ENCODE results near the gene TRPV6.

The TRPV6 gene

GRCh38 chr7:142933092-142933475 lies 47.5 kb upstream of the TRPV6 start:
- no peaks in the 10 kb centered on the region for H3K9me2 ChIP-seq (replicated peaks; ENCODE audit: insufficient read depth, low read length)
- H3K36me3 ChIP-seq (ENCODE audit: low read length): no peaks in the 10 kb centered on the region
- H3F3A ChIP-seq (ENCODE audit: insufficient read depth): no peaks in the 10 kb centered on the region
- no peak overlapping the region for H3K4me3 ChIP-seq (ENCODE audit: insufficient read depth, low read length, poor library complexity, severe bottlenecking)
- H4K20me1 ChIP-seq (ENCODE audit: low read depth, low read length): no peaks in the 10 kb centered on the region
- H3K27me3 ChIP-seq (ENCODE audit: low read length): no peaks in the 10 kb centered on the region
- H3K9me3 ChIP-seq (ENCODE audit: insufficient read depth, low read length): no peaks in the 10 kb centered on the region
- no peak overlapping the region for H3K27ac ChIP-seq (ENCODE audit: low read depth, low read length)
- H2AFZ ChIP-seq (ENCODE audit: low read depth, low read length, severe bottlenecking): no peak overlapping the region
- no peak overlapping the region for H3K9ac ChIP-seq (ENCODE audit: low read length)
- no peak for TF ChIP-seq EZH2phosphoT487 (conservative IDR thresholded peaks at IDR 0.05; ENCODE audit: low read length)
- TF ChIP-seq, protein P1, sequence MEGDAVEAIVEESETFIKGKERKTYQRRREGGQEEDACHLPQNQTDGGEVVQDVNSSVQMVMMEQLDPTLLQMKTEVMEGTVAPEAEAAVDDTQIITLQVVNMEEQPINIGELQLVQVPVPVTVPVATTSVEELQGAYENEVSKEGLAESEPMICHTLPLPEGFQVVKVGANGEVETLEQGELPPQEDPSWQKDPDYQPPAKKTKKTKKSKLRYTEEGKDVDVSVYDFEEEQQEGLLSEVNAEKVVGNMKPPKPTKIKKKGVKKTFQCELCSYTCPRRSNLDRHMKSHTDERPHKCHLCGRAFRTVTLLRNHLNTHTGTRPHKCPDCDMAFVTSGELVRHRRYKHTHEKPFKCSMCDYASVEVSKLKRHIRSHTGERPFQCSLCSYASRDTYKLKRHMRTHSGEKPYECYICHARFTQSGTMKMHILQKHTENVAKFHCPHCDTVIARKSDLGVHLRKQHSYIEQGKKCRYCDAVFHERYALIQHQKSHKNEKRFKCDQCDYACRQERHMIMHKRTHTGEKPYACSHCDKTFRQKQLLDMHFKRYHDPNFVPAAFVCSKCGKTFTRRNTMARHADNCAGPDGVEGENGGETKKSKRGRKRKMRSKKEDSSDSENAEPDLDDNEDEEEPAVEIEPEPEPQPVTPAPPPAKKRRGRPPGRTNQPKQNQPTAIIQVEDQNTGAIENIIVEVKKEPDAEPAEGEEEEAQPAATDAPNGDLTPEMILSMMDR (IDR thresholded peaks at IDR 0.05; ENCODE audit: insufficient read depth, low read length, poor library complexity, severe bottlenecking): no peak
- no peak overlapping the region for H3K4me2 ChIP-seq (ENCODE audit: low read depth, low read length, poor library complexity, severe bottlenecking)
- H3K79me2 ChIP-seq (ENCODE audit: insufficient read depth, low read length): no peaks in the 10 kb centered on the region

GRCh38 chr7:142932386-142933091 lies 47.0 kb upstream of the TRPV6 start:
- H3K9me3 ChIP-seq (ENCODE audit: insufficient read depth, low read length): no peaks in the 10 kb centered on the region
- no peak overlapping the region for H3K9ac ChIP-seq (ENCODE audit: low read length)
- H3K9me2 ChIP-seq (replicated peaks; ENCODE audit: insufficient read depth, low read length): no peaks in the 10 kb centered on the region
- TF ChIP-seq EZH2phosphoT487 (conservative IDR thresholded peaks at IDR 0.05; ENCODE audit: low read length): no peak
- TF ChIP-seq, protein P1 (IDR thresholded peaks at IDR 0.05; ENCODE audit: insufficient read depth, low read length, poor library complexity, severe bottlenecking): no peak
- no peaks in the 10 kb centered on the region for H3K79me2 ChIP-seq (ENCODE audit: insufficient read depth, low read length)
- H3K4me2 ChIP-seq (ENCODE audit: low read depth, low read length, poor library complexity, severe bottlenecking): no peak overlapping the region
- H3K27ac ChIP-seq (ENCODE audit: low read depth, low read length): no peak overlapping the region
- no peaks in the 10 kb centered on the region for H3K36me3 ChIP-seq (ENCODE audit: low read length)
- no peak overlapping the region for H3K4me3 ChIP-seq (ENCODE audit: insufficient read depth, low read length, poor library complexity, severe bottlenecking)
- no peaks in the 10 kb centered on the region for H3F3A ChIP-seq (ENCODE audit: insufficient read depth)
- no peaks in the 10 kb centered on the region for H3K27me3 ChIP-seq (ENCODE audit: low read length)
- H4K20me1 ChIP-seq (ENCODE audit: low read depth, low read length): no peaks in the 10 kb centered on the region
- H2AFZ ChIP-seq (ENCODE audit: low read depth, low read length, severe bottlenecking): no peak overlapping the region

GRCh38 chr7:142930126-142930730 lies 44.7 kb upstream of the TRPV6 start:
- H3K79me2 ChIP-seq (ENCODE audit: insufficient read depth, low read length): no peaks in the 10 kb centered on the region
- H3K9me2 ChIP-seq (replicated peaks; ENCODE audit: insufficient read depth, low read length): no peaks in the 10 kb centered on the region
- no peaks in the 10 kb centered on the region for H3K9me3 ChIP-seq (ENCODE audit: insufficient read depth, low read length)
- no peaks in the 10 kb centered on the region for H3K36me3 ChIP-seq (ENCODE audit: low read length)
- TF ChIP-seq, protein P1 (IDR thresholded peaks at IDR 0.05; ENCODE audit: insufficient read depth, low read length, poor library complexity, severe bottlenecking): no peak
- TF ChIP-seq EZH2phosphoT487 (conservative IDR thresholded peaks at IDR 0.05; ENCODE audit: low read length): no peak
- no peak overlapping the region for H2AFZ ChIP-seq (ENCODE audit: low read depth, low read length, severe bottlenecking)
- no peak overlapping the region for H3K9ac ChIP-seq (ENCODE audit: low read length)
- H4K20me1 ChIP-seq (ENCODE audit: low read depth, low read length): no peaks in the 10 kb centered on the region
- H3F3A ChIP-seq (ENCODE audit: insufficient read depth): no peaks in the 10 kb centered on the region
- no peak overlapping the region for H3K4me3 ChIP-seq (ENCODE audit: insufficient read depth, low read length, poor library complexity, severe bottlenecking)
- H3K27me3 ChIP-seq (ENCODE audit: low read length): no peaks in the 10 kb centered on the region
- no peak overlapping the region for H3K27ac ChIP-seq (ENCODE audit: low read depth, low read length)
- H3K4me2 ChIP-seq (ENCODE audit: low read depth, low read length, poor library complexity, severe bottlenecking): no peak overlapping the region
